Endothelial cell of umbilical vein (primary cell): ENCODE data around the gene TMEM119. TPM values are rescaled to one million over a fixed set of nuclear protein-coding genes. Genes with fewer than 3 reads are reported as not detected.

Experiments used
- BruUV-seq: library from RNA; stranded (reverse); fragments of 400-500 nt; replicated peaks from 2 replicates; lab custom pipeline; 2021; lab: Mats Ljungman, UMichigan
- CTCF ChIA-PET: fragments of 300-600, 350-600 bp; sonication (Branson Sonifier 250); formaldehyde crosslinking; loops from one replicate; lab custom pipeline; 2021; ENCODE audit warnings: antibody characterized with exemption, inconsistent platforms; lab: Charles Lee
- POLR2A ChIA-PET: fragments of 300-600, 350-600 bp; sonication (Branson Sonifier 250); formaldehyde crosslinking; loops from one replicate; lab custom pipeline; 2021; ENCODE audit warnings: antibody characterized with exemption, inconsistent platforms; lab: Charles Lee
- DNase-seq: peaks from one replicate; pipeline ENCODE4 v3.0.0-alpha.2; 2011; ENCODE audit warnings: low read depth, low spot score
- FAIRE-seq: peaks from 2 replicates; lab custom pipeline; 2011; peaks lifted over from hg19 to GRCh38; lab: Jason Lieb, UNC
- H2AFZ ChIP-seq: 2 replicates; pipeline ENCODE4 v1.6.0; 2012; ENCODE audit warnings: low read depth, low read length, control low read depth, inconsistent platforms
- H3K27ac ChIP-seq: 2 replicates; pipeline ENCODE4 v1.5.1; 2011; ENCODE audit warnings: low read depth, mild to moderate bottlenecking, control low read depth, low read length, moderate library complexity; ENCODE audit not compliant: insufficient read depth
- H3K27me3 ChIP-seq, 2 experiments: 2 replicates each; pipeline versions ENCODE4 v1.6.0 to v1.6.1; 2011; ENCODE audit warnings: low read length in 2 of 2, mixed read lengths in 1 of 2; ENCODE audit not compliant: control insufficient read depth in 2 of 2, insufficient read depth in 2 of 2
- H3K36me3 ChIP-seq, 2 experiments: 2 replicates in 1 of 2; 3 replicates in 1 of 2; pipeline ENCODE4 v1.5.1; 2011; ENCODE audit warnings: low read length in 2 of 2, mild to moderate bottlenecking in 1 of 2, moderate library complexity in 1 of 2; ENCODE audit not compliant: control insufficient read depth in 2 of 2, insufficient read depth in 2 of 2; ENCODE audit errors: extremely low read depth in 1 of 2
- H3K4me1 ChIP-seq: 3 replicates; pipeline ENCODE4 v1.5.1; 2011; ENCODE audit warnings: mild to moderate bottlenecking, low read length; ENCODE audit not compliant: control insufficient read depth, insufficient read depth; ENCODE audit errors: extremely low read depth
- H3K4me2 ChIP-seq: 2 replicates; pipeline ENCODE4 v1.6.1; 2011; ENCODE audit warnings: low read length, control low read depth, mixed read lengths; ENCODE audit not compliant: insufficient read depth
- H3K4me3 ChIP-seq, 3 experiments: fragments of 200-600 bp in 1 of 3; sonication (generic), shearing (Covaris generic) in 1 of 3; replicated peaks in 1 of 3; 2 replicates each; pipeline ENCODE4 v1.5.1; 2011 to 2016; ENCODE audit warnings: control low read depth in 3 of 3, low read length in 3 of 3, mild to moderate bottlenecking in 2 of 3, inconsistent platforms in 1 of 3, low read depth in 1 of 3, moderate library complexity in 1 of 3; ENCODE audit not compliant: insufficient read depth in 1 of 3
- H3K79me2 ChIP-seq: 2 replicates; pipeline ENCODE4 v1.6.0; 2012; ENCODE audit warnings: low read length, inconsistent platforms; ENCODE audit not compliant: control insufficient read depth, insufficient read depth
- H3K9ac ChIP-seq: replicated peaks from 2 replicates; pipeline ENCODE3; 2011; ENCODE audit warnings: low read length, control low read depth; ENCODE audit not compliant: insufficient read depth; ENCODE audit errors: extremely low read depth
- H3K9me1 ChIP-seq: replicated peaks from 3 replicates; pipeline ENCODE4 v1.6.0; 2011; ENCODE audit warnings: mild to moderate bottlenecking, low read length; ENCODE audit not compliant: control insufficient read depth, insufficient read depth; ENCODE audit errors: extremely low read depth
- H3K9me3 ChIP-seq: replicated peaks from 2 replicates; pipeline ENCODE4 v1.5.1; 2012; ENCODE audit warnings: low read length, inconsistent platforms; ENCODE audit not compliant: control insufficient read depth, insufficient read depth
- H4K20me1 ChIP-seq: replicated peaks from 2 replicates; pipeline ENCODE3; 2011; ENCODE audit warnings: mild to moderate bottlenecking, low read length; ENCODE audit not compliant: control insufficient read depth, insufficient read depth; ENCODE audit errors: extremely low read depth
- EZH2 ChIP-seq: IDR thresholded peaks from 2 replicates; pipeline ENCODE4 v1.6.1; 2012; ENCODE audit warnings: borderline replicate concordance, low read depth, mild to moderate bottlenecking, moderate library complexity, low read length, inconsistent platforms; ENCODE audit not compliant: severe bottlenecking
- FOS ChIP-seq: IDR thresholded peaks from 2 replicates; pipeline ENCODE4 v1.6.1; 2011; ENCODE audit warnings: mild to moderate bottlenecking, low read length, moderate library complexity, borderline replicate concordance; ENCODE audit not compliant: insufficient read depth
- GATA2 ChIP-seq: IDR thresholded peaks from 2 replicates; pipeline ENCODE4 v1.7.0; 2011; ENCODE audit warnings: low read depth, mild to moderate bottlenecking, moderate library complexity, mixed read lengths, low read length; ENCODE audit not compliant: insufficient read length, insufficient read depth
- JUN ChIP-seq: IDR thresholded peaks from 2 replicates; pipeline ENCODE4 v1.6.1; 2011; ENCODE audit warnings: borderline replicate concordance, low read depth; ENCODE audit not compliant: insufficient read length, insufficient read depth
- MAX ChIP-seq: IDR thresholded peaks from 2 replicates; pipeline ENCODE4 v1.6.1; 2011; ENCODE audit not compliant: insufficient read depth, insufficient read length
- MYC ChIP-seq: IDR thresholded peaks from one replicate; pipeline ENCODE4 v1.6.1; 2011; ENCODE audit warnings: mild to moderate bottlenecking, low read depth, low read length
- POLR2A ChIP-seq: IDR thresholded peaks from 2 replicates; pipeline ENCODE4 v1.6.1; 2012; ENCODE audit warnings: low read depth, mild to moderate bottlenecking, control low read depth, low read length
- POLR2AphosphoS5 ChIP-seq: IDR thresholded peaks from 2 replicates; pipeline ENCODE4 v1.6.1; 2012; ENCODE audit warnings: low read depth, mild to moderate bottlenecking, control low read depth, low read length, moderate library complexity; ENCODE audit not compliant: insufficient read depth
- dilution Hi-C: fragments of 300-500 bp; cut with MboI; formaldehyde crosslinking; loops from one replicate; pipeline ENCODE4 v1.15.0; 2019; ENCODE audit warnings: low sequenced_read_pairs; ENCODE audit not compliant: extremely low pct_ligation_motif_present
- intact Hi-C: fragments of 100-400 bp; cut with micrococcal nuclease; formaldehyde crosslinking; loops from one replicate; pipeline ENCODE4 v1.10.0; 2022
- polyA plus RNA-seq, 4 experiments: library from polyadenylated mRNA; depleted of rRNA in 3 of 4; stranded (reverse) in 3 of 4; unstranded in 1 of 4; fragments of >200 nt; gene quantifications; 2 replicates each; pipeline versions ENCODE4 v1.2.1 to v1.2.3, GENCODE V29; 2011 to 2012; ENCODE audit warnings: missing spikeins in 1 of 4
- total RNA-seq: library from RNA; stranded (reverse); gene quantifications from 2 replicates; pipeline ENCODE4 v1.2.3, GENCODE V29; 2021
- TF ChIP-seq, protein P1 (sequence below), 2 donors: IDR thresholded peaks; 1 replicate in 1 of 2; 2 replicates in 1 of 2; pipeline ENCODE4 v1.5.1; 2011; ENCODE audit warnings: low read length in 2 of 2, mild to moderate bottlenecking in 2 of 2, moderate library complexity in 2 of 2, control low read depth in 1 of 2, inconsistent platforms in 1 of 2, low read depth in 1 of 2; ENCODE audit not compliant: insufficient read depth in 1 of 2; ENCODE audit errors: extremely low read depth in 1 of 2

TMEM119 gene
- total and polyA plus RNA-seq, 2 donors (not counting 3 experiments of a cell fraction or from before 2014, with no cell fraction given): not detected

GRCh38 chr12:108594960-108595710, 2.7 kb downstream of the TMEM119 start:
- Histone ChIP-seq H3K4me1 (no peaks in the 10 kb centered on the region), H3K27ac (no peak overlapping the region), H3K36me3 (no peaks in the 10 kb centered on the region), H2AFZ (no peak overlapping the region), H3K79me2 (no peaks in the 10 kb centered on the region), H3K4me3 (no peak overlapping the region), H3K27me3 (no peaks in the 10 kb centered on the region), H3K9me1 (no peaks in the 10 kb centered on the region), H3K9ac (no peak overlapping the region), H3K4me2 (no peak overlapping the region), H3K9me3 (no peaks in the 10 kb centered on the region), H4K20me1 (no peaks in the 10 kb centered on the region)
- FAIRE-seq (no peak), DNase-seq (no peak)
- TF ChIP-seq MAX: no peak
- no peak for TF ChIP-seq FOS
- TF ChIP-seq POLR2A: no peak
- TF ChIP-seq JUN: no peak
- TF ChIP-seq EZH2: no peak
- TF ChIP-seq GATA2: no peak
- TF ChIP-seq, protein P1, sequence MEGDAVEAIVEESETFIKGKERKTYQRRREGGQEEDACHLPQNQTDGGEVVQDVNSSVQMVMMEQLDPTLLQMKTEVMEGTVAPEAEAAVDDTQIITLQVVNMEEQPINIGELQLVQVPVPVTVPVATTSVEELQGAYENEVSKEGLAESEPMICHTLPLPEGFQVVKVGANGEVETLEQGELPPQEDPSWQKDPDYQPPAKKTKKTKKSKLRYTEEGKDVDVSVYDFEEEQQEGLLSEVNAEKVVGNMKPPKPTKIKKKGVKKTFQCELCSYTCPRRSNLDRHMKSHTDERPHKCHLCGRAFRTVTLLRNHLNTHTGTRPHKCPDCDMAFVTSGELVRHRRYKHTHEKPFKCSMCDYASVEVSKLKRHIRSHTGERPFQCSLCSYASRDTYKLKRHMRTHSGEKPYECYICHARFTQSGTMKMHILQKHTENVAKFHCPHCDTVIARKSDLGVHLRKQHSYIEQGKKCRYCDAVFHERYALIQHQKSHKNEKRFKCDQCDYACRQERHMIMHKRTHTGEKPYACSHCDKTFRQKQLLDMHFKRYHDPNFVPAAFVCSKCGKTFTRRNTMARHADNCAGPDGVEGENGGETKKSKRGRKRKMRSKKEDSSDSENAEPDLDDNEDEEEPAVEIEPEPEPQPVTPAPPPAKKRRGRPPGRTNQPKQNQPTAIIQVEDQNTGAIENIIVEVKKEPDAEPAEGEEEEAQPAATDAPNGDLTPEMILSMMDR (IDR thresholded peaks at IDR 0.05; ENCODE audit: extremely low read depth in 1 of 2, insufficient read depth in 1 of 2, low read depth in 1 of 2, low read length in 2 of 2): no peak
- TF ChIP-seq MYC: no peak
- TF ChIP-seq POLR2AphosphoS5: no peak
- no TSS peak for BruUV-seq
- POLR2A ChIA-PET: no interaction called here
- dilution Hi-C loops (no loop called here), intact Hi-C loops (no loop called here)
- CTCF ChIA-PET: no interaction called here
